H9 (cell line): ENCODE data around the gene SLC38A3. TPM values are rescaled to one million over a fixed set of nuclear protein-coding genes. Genes with fewer than 3 reads are reported as not detected.

ENCODE experiments used
- DNase-seq: peaks from one replicate; pipeline ENCODE4 v3.0.0-alpha.2; 2017
- H2AFZ ChIP-seq: one replicate; pipeline ENCODE4 v1.6.1; 2013; ENCODE audit warnings: mild to moderate bottlenecking, low read length, control low read depth, moderate library complexity
- H2AK5ac ChIP-seq: 2 replicates; pipeline ENCODE4 v1.6.1; 2013; ENCODE audit warnings: low read length, control low read depth, mixed read lengths; ENCODE audit not compliant: insufficient read length
- H2BK120ac ChIP-seq: one replicate; pipeline ENCODE4 v1.6.1; 2013; ENCODE audit warnings: low read depth, mild to moderate bottlenecking, low read length, control low read depth, inconsistent platforms; ENCODE audit not compliant: poor library complexity, severe bottlenecking
- H2BK12ac ChIP-seq: 2 replicates; pipeline ENCODE4 v1.6.1; 2013; ENCODE audit warnings: low read length, control low read depth, mixed read lengths, low read depth; ENCODE audit not compliant: insufficient read length
- H2BK15ac ChIP-seq: 2 replicates; pipeline ENCODE4 v1.6.1; 2013; ENCODE audit warnings: low read depth, low read length, control low read depth
- H2BK20ac ChIP-seq: one replicate; pipeline ENCODE4 v1.6.1; 2013; ENCODE audit warnings: low read depth, mild to moderate bottlenecking, low read length, control low read depth, inconsistent platforms; ENCODE audit not compliant: poor library complexity, severe bottlenecking
- H2BK5ac ChIP-seq: 2 replicates; pipeline ENCODE4 v1.6.1; 2013; ENCODE audit warnings: low read length, control low read depth, mixed read lengths; ENCODE audit not compliant: insufficient read length
- H3K14ac ChIP-seq: 2 replicates; pipeline ENCODE4 v1.6.1; 2013; ENCODE audit warnings: low read length, control low read depth; ENCODE audit not compliant: insufficient read depth
- H3K18ac ChIP-seq: 2 replicates; pipeline ENCODE4 v1.6.1; 2013; ENCODE audit warnings: low read depth, mild to moderate bottlenecking, mixed read lengths, low read length, control low read depth; ENCODE audit not compliant: insufficient read length
- H3K23ac ChIP-seq: 2 replicates; pipeline ENCODE4 v1.6.1; 2013; ENCODE audit warnings: low read length, control low read depth, mixed read lengths, low read depth; ENCODE audit not compliant: insufficient read length
- H3K23me2 ChIP-seq: 2 replicates; pipeline ENCODE4 v1.6.1; 2013; ENCODE audit warnings: low read depth, mild to moderate bottlenecking, mixed read lengths, low read length, control low read depth; ENCODE audit not compliant: insufficient read length, poor library complexity, severe bottlenecking
- H3K27ac ChIP-seq: 2 replicates; pipeline ENCODE4 v1.5.1; 2013; ENCODE audit warnings: low read length, control low read depth, mixed read lengths, low read depth; ENCODE audit not compliant: insufficient read length
- H3K27me3 ChIP-seq: 2 replicates; pipeline ENCODE4 v1.6.1; 2013; ENCODE audit warnings: low read length, control low read depth, inconsistent platforms; ENCODE audit not compliant: insufficient read depth
- H3K4ac ChIP-seq: 2 replicates; pipeline ENCODE4 v1.6.1; 2013; ENCODE audit warnings: low read depth, mild to moderate bottlenecking, control low read depth, inconsistent platforms, low read length, moderate library complexity
- H3K4me1 ChIP-seq: 2 replicates; pipeline ENCODE4 v1.6.1; 2013; ENCODE audit warnings: low read length, control low read depth, inconsistent platforms; ENCODE audit not compliant: insufficient read depth
- H3K4me2 ChIP-seq: 2 replicates; pipeline ENCODE4 v1.6.1; 2013; ENCODE audit warnings: low read length, control low read depth, mixed read lengths; ENCODE audit not compliant: insufficient read length, insufficient read depth
- H3K56ac ChIP-seq: 2 replicates; pipeline ENCODE4 v1.6.1; 2013; ENCODE audit warnings: low read depth, mild to moderate bottlenecking, mixed read lengths, low read length, control low read depth; ENCODE audit not compliant: insufficient read length
- H3K79me1 ChIP-seq: 2 replicates; pipeline ENCODE4 v1.6.1; 2013; ENCODE audit warnings: low read depth, mild to moderate bottlenecking, moderate library complexity, low read length, control low read depth, inconsistent platforms; ENCODE audit not compliant: insufficient read depth, poor library complexity, severe bottlenecking
- H3K79me2 ChIP-seq: 2 replicates; pipeline ENCODE4 v1.6.1; 2013; ENCODE audit warnings: low read length, control low read depth, inconsistent platforms; ENCODE audit not compliant: insufficient read depth
- H3K9ac ChIP-seq: 2 replicates; pipeline ENCODE4 v1.6.1; 2013; ENCODE audit warnings: low read length, control low read depth, mixed read lengths; ENCODE audit not compliant: insufficient read length; ENCODE audit errors: extremely low read depth
- H3K9me3 ChIP-seq: one replicate; pipeline ENCODE4 v1.6.1; 2013; ENCODE audit warnings: low read depth, low read length, inconsistent platforms; ENCODE audit not compliant: control insufficient read depth
- H3T11ph ChIP-seq: one replicate; pipeline ENCODE4 v1.6.1; 2013; ENCODE audit warnings: mild to moderate bottlenecking, low read length, control low read depth, inconsistent platforms
- H4K20me1 ChIP-seq: one replicate; pipeline ENCODE4 v1.6.1; 2013; ENCODE audit not compliant: control insufficient read depth, insufficient read length, insufficient read depth
- H4K5ac ChIP-seq: 2 replicates; pipeline ENCODE4 v1.6.1; 2013; ENCODE audit warnings: low read depth, mild to moderate bottlenecking, mixed read lengths, low read length, control low read depth; ENCODE audit not compliant: insufficient read length
- H4K8ac ChIP-seq: replicated peaks from 2 replicates; pipeline ENCODE4 v1.6.1; 2013; ENCODE audit warnings: low read length, control low read depth, mixed read lengths, low read depth; ENCODE audit not compliant: insufficient read length
- H4K91ac ChIP-seq: 2 replicates; pipeline ENCODE4 v1.6.1; 2013; ENCODE audit warnings: low read depth, mild to moderate bottlenecking, moderate library complexity, mixed read lengths, low read length, control low read depth; ENCODE audit not compliant: insufficient read length
- H3K27ac Mint-ChIP-seq, 3 experiments: 2 replicates in 2 of 3; 3 replicates in 1 of 3; pipeline ENCODE4 v1.8.0; 2020 to 2021; ENCODE audit warnings: mixed read lengths in 3 of 3, mild to moderate bottlenecking in 1 of 3, moderate library complexity in 1 of 3
- H3K27me3 Mint-ChIP-seq: 2 replicates; pipeline ENCODE4 v1.8.0; 2021; ENCODE audit warnings: low read depth, mild to moderate bottlenecking, moderate library complexity, mixed read lengths
- H3K36me3 Mint-ChIP-seq, 3 experiments: 2 replicates in 2 of 3; 3 replicates in 1 of 3; pipeline ENCODE4 v1.8.0; 2020 to 2021; ENCODE audit warnings: low read depth in 3 of 3, mixed read lengths in 3 of 3; ENCODE audit not compliant: insufficient read depth in 1 of 3
- H3K4me1 Mint-ChIP-seq, 2 experiments: 2 replicates each; pipeline ENCODE4 v1.8.0; 2020; ENCODE audit warnings: mixed read lengths in 2 of 2
- H3K4me3 Mint-ChIP-seq, 2 experiments: 2 replicates in 1 of 2; 3 replicates in 1 of 2; pipeline ENCODE4 v1.8.0; 2020 to 2021; ENCODE audit warnings: mild to moderate bottlenecking in 2 of 2, mixed read lengths in 2 of 2, moderate library complexity in 1 of 2
- H3K9me3 Mint-ChIP-seq, 2 experiments: 2 replicates in 1 of 2; 3 replicates in 1 of 2; pipeline ENCODE4 v1.8.0; 2020; ENCODE audit warnings: mild to moderate bottlenecking in 2 of 2, mixed read lengths in 2 of 2, moderate library complexity in 1 of 2
- CTCF ChIP-seq: fragments of 200-600 bp; sonication (generic); conservative IDR thresholded peaks from 3 replicates; pipeline ENCODE4 v1.8.0; 2021; ENCODE audit warnings: antibody characterized with exemption, mild to moderate bottlenecking
- WGBS: extraction: QIAGEN DNeasy Blood & Tissue Kit; methylation state at CpG from one replicate; pipeline ENCODE4 v1.1.7; 2013; ENCODE audit warnings: missing lambda C conversion rate, low lambda C conversion rate, mixed read lengths; ENCODE audit not compliant: insufficient read length; ENCODE audit errors: extremely low coverage; 5-methylcytosine and 5-hydroxymethylcytosine counted together
- total RNA-seq: library from RNA; stranded (reverse); gene quantifications from 2 replicates; pipeline ENCODE4 v1.2.1, GENCODE V29; 2021

Gene SLC38A3
- total RNA-seq, 1 experiment from 2014 or later = 1.4 TPM

- Histone ChIP-seq H2BK15ac (no peak overlapping the region), H2BK5ac (no peak overlapping the region), H4K5ac (no peak overlapping the region), H3K9me3 (no peaks in the 10 kb centered on the region), H2AK5ac (no peak overlapping the region), H3K27ac (no peak overlapping the region), H3K79me1 (no peaks in the 10 kb centered on the region), H3K9ac (no peak overlapping the region), H3T11ph (no peak overlapping the region), H2BK120ac (no peak overlapping the region), H2AFZ (no peak overlapping the region), H2BK20ac (no peak overlapping the region), H3K27me3 (no peaks in the 10 kb centered on the region), H3K4me2 (no peak overlapping the region), H4K20me1 (no peaks in the 10 kb centered on the region), H2BK12ac (no peak overlapping the region), H3K79me2 (no peaks in the 10 kb centered on the region), H3K18ac (peak overlapping the region; percentile 29), H3K14ac (no peak overlapping the region; the same call in 1 of the 2 replicates), H3K4me1 (no peaks in the 10 kb centered on the region), H3K56ac (no peak overlapping the region), H3K23me2 (no peaks in the 10 kb centered on the region), H3K23ac (no peak overlapping the region), H4K8ac (no peak overlapping the region), H4K91ac (no peak overlapping the region), H3K4ac (no peak overlapping the region)
- Mint-ChIP-seq H3K27ac (no peak overlapping the region), H3K27me3 (peaks cover 28% of the 10 kb centered on the region), H3K4me3 (no peak overlapping the region), H3K9me3 (peaks cover 0 to 4% of the 10 kb centered on the region in 2 experiments; a peak in 1 of 5 replicates), H3K4me1 (peaks cover 5 to 12% of the 10 kb centered on the region in 2 experiments), H3K36me3 (no peaks in the 10 kb centered on the region)
- DNase-seq = peak; percentile 92
- WGBS = no CpG with 5 or more reads among the region's 12 CpGs
- TF ChIP-seq CTCF = peak; percentile 70
These were observed 16.5 kb downstream of the SLC38A3 start for GRCh38 chr3:50221411-50222168.
